LoVo (cell line): ENCODE measurements around the gene DCLK1.

Source experiments
- DNase-seq: peaks from one replicate; pipeline ENCODE4 v3.0.0-alpha.2; 2016; ENCODE audit warnings: low spot score

The DCLK1 gene

GRCh38 chr13:35898041-35898440 lies 233.1 kb downstream of the DCLK1 start:
- no peak for DNase-seq

GRCh38 chr13:35894636-35895035 lies 236.5 kb downstream of the DCLK1 start:
- no peak for DNase-seq

- no peak for DNase-seq
These were observed 238.1 kb downstream of the DCLK1 start for GRCh38 chr13:35892837-35893814.

DNA sequence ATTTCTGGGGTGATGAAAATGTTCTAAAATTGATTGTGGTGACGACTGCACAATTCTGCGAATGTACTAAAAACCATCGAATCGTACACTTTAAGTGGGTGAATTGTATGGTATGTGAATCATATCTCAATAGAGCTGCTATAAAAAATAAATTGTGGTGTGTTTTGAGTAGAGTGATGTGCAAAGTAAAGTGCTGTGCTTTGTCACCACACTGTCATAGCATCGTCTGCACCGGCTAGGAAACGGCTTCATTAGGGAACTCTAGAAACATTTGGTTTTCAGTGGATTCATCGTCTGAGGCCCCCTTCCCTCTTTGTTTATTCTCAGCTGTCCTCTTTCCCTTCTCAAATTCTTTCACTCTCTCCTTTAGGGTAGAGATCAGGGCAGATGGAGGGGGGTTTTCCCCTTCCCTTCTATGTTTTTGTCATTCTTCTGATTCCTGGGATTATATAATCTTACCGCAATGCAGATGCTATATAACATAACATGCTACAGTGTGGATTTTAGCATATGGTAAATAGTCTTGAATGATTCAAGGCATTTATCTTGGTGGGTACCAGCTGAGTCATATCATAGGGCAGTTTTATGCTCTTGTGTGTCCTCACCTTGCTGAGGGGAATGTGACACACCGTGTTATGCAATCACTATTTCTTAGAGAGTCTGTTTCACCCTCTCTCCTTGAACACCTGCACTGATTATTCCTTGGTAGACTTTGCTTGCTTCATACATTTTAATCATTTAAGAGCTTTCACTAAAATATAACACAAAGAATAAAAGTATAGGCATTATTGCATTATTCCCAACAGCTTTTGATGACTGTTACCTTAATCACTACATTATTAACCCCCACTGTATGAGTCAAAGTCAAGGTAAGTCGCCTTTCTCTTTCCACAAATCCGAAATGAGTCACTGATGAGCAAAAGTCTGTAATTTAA lies 239.4 kb downstream of the DCLK1 start:
- no peak for DNase-seq

- DNase-seq, result no peak
These were observed 241.6 kb downstream of the DCLK1 start for GRCh38 chr13:35889560-35889959.

- DNase-seq, result no peak
These were observed 242.2 kb downstream of the DCLK1 start for GRCh38 chr13:35888981-35889380.

- DNase-seq, result no peak
These were observed 242.7 kb downstream of the DCLK1 start for GRCh38 chr13:35888457-35888883.

DNA sequence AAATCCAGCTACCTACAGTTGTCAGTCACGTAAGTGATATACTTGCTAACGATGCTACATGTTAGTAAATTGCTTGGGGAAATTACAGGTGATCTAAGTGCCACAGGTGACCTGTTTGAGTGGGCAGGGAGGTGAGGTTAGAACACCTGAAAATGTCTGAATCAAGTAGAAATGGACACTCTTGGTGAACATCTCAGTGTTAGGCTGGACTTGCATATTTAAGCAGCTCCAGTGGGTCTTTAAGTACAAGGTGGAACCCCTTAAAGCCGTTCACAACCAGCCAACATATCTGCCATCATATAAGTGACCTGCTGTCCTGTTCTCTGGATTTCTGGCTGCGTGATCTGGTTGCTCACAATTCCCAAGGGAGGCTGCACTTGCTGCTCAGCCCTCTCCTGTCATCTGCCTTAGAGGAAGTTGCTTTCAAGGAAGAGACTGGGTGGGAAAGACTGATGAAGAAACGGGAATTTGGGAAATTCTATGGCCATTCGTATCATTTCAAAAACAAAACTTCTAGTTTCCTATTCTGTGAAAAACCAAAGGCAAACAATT lies 244.0 kb downstream of the DCLK1 start:
- no peak for DNase-seq

DNA sequence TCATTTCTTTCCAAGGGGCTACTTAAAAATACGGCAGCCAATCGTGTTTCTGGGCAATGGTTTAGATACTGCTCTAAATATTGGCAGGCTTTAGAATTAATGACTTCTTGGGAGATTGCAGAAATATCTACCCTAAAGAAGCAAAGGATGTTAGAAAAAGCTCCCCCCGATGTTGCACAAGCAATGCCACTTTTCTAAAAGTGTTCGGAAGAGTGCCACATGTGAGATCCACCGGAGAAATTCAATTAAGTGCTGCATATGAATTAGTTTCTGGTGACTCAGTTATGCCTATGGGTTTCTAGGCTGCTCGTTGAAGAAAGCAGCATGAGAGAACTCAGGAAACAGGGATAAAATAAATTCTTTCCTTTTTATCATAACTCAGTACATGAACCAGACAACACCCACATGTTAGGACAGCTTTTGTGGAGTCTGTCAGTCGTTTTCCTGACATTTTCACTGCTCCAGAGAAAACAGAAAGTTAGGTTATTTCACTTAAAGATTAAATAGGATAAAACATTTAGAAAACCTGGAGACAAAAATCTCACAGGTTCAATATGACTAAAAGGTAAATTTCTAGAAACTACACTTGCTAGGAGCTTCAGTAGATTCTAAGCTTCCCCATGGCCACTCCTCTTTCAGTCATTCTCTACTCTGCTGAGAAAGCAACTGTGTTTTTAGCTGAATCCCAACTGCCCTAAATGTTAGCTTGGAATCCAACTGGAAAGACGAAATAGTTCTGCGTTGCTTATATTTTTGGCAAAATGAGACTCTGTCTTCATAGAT lies 244.7 kb downstream of the DCLK1 start:
- no peak for DNase-seq

GRCh38 chr13:35884211-35884760 lies 246.9 kb downstream of the DCLK1 start:
- no peak for DNase-seq

GRCh38 chr13:35882722-35883497 lies 248.3 kb downstream of the DCLK1 start:
- DNase-seq, result no peak

- no peak for DNase-seq
These were observed 249.8 kb downstream of the DCLK1 start for GRCh38 chr13:35881360-35881759.

DNA sequence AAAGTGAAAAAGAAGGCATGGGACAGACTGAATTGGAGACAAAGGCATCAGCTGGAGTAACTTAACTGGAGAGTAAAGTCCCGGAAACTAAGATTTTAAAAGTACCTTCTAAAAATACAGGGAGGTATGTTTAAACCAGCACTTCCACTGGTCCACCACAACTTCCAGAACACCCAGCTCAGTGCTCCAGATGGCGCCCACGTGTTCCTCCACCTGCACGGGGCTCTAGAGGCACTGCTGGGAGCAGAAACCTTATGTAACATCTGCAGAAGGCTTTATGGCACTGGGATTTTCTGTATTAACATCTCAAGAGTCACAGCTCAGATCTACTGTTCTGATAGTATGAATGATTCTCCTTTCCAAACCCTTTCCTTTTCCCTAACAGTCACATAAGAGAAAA lies 252.1 kb downstream of the DCLK1 start:
- DNase-seq, result no peak

- no peak for DNase-seq
These were observed 254.6 kb downstream of the DCLK1 start for GRCh38 chr13:35876601-35877000.

GRCh38 chr13:35874704-35875103 lies 256.5 kb downstream of the DCLK1 start:
- DNase-seq, result no peak

DNA sequence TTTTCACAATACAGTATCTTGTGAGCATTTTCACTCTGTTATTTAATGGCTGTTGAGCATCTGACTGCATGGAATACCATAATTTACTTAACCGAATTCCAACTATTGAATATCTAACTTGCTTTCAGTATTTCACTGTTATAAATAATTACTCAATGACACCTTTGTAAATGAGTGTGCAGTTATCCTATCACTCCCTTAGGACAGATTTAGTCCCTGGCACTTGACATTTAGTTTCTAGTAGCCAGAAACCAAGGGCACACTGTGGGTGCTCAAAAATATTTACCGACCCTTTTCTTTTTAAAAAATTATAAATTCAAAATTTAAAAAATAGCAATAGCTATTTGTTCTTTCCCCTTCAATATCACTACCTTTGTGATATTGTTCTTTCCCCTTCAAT lies 258.8 kb downstream of the DCLK1 start:
- DNase-seq, result no peak

- DNase-seq, result no peak
These were observed 259.6 kb downstream of the DCLK1 start for GRCh38 chr13:35871561-35871960.

DNA sequence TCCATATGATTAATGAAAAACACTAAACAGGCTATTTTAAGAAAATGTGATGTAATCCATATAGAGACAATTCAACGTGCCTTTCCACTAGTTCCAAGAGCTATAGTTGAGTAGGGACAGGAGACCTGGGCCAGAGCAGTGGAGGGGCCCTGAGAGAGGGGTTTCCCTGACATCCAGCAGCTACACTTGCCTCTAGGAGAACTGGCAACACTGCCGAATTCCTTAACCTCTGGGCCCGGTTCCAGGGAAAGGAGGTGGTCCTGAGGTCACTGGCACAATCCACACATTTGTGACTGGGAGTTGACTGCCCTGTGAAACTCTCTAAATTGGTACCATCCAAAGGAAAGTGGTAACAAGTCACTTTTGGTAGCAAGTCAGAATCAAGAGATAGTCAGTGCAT lies 264.4 kb downstream of the DCLK1 start:
- DNase-seq, result no peak

- no peak for DNase-seq
These were observed 265.6 kb downstream of the DCLK1 start for GRCh38 chr13:35865341-35866240.
